Measurements from ENCODE around the gene WDR46. TPM values are rescaled to one million over a fixed set of nuclear protein-coding genes. Genes with fewer than 3 reads are reported as not detected.

The WDR46 gene
- total and polyA plus RNA-seq, 10 of the 15 experiments (the other 5 are each of a cell fraction or from before 2014, with no cell fraction given) = 10.1 to 147 (median 86.0) TPM

GRCh38 chr6:33271468-33272274 lies 17.4 kb downstream of the WDR46 start, which contains the start of the genes RPS18 and VPS52 (continued):
- TF ChIP-seq ZBTB4 (CRISPR knock-in tag; IDR thresholded peaks at IDR 0.05) (no peak), JUNB (IDR thresholded peaks at IDR 0.05) (0 out of 2 replicates have a peak, but pooled peaks have one; percentile 7), POLR2AphosphoS2 (IDR thresholded peaks at IDR 0.05; ENCODE audit: low read depth, low read length) (peak; percentile 99), SRF (IDR thresholded peaks at IDR 0.05; ENCODE audit: low read depth in 2 of 2, low read length in 2 of 2) (peak in 1 of 2 experiments; percentile 58; a peak in 1 of 4 replicates), BCL11A (IDR thresholded peaks at IDR 0.05; ENCODE audit: low read depth, low read length) (no peak), SMAD1 (IDR thresholded peaks at IDR 0.05; ENCODE audit: low read depth, partially characterized antibody) (peak; percentile 90), SMARCA5 (IDR thresholded peaks at IDR 0.05) (peak; percentile 57), RAD51 (IDR thresholded peaks at IDR 0.05) (peak; percentile 47; the same call in 1 of the 2 replicates), FOXM1 (IDR thresholded peaks at IDR 0.05; ENCODE audit: low read depth, low read length) (no peak), IRF3 (IDR thresholded peaks at IDR 0.05) (peak; percentile 13; the same call in 1 of the 2 replicates), STAT3 (IDR thresholded peaks at IDR 0.05; ENCODE audit: low read depth, low read length) (0 out of 2 replicates have a peak, but pooled peaks have one; percentile 20), E2F8 (IDR thresholded peaks at IDR 0.05; ENCODE audit: low read depth, partially characterized antibody) (peak; percentile 98), IRF5 (IDR thresholded peaks at IDR 0.05; ENCODE audit: borderline replicate concordance) (0 out of 2 replicates have a peak, but pooled peaks have one; percentile 24), ZBTB40 (IDR thresholded peaks at IDR 0.05; ENCODE audit: borderline replicate concordance) (peak; percentile 100)

Measured in GM12878 (cell line).